Spleen (tissue), 11 donors: Measurements from ENCODE around the gene CSNK1A1. TPM values are rescaled to one million over a fixed set of nuclear protein-coding genes. Genes with fewer than 3 reads are reported as not detected.

Source experiments
- DNase-seq: peaks from one replicate; pipeline ENCODE4 v3.0.0-alpha.2; 2020
- H3K27ac ChIP-seq, 8 donors: fragments of 200-600 bp; sonication (generic) in 7 of 8; 1 replicate in 4 of 8; 2 replicates in 4 of 8; pipeline versions ENCODE4 v1.5.0 to v1.8.0; 2016 to 2021; ENCODE audit warnings: inconsistent platforms in 4 of 8, mild to moderate bottlenecking in 4 of 8, moderate library complexity in 1 of 8
- H3K27me3 ChIP-seq, 7 donors: fragments of 200-600 bp; sonication (generic) in 6 of 7; replicated peaks in 1 of 7; 1 replicate in 4 of 7; 2 replicates in 3 of 7; pipeline versions ENCODE4 v1.5.0 to v1.8.0; 2016 to 2021; ENCODE audit warnings: inconsistent platforms in 3 of 7, mild to moderate bottlenecking in 1 of 7
- H3K36me3 ChIP-seq, 6 donors: fragments of 200-600 bp; sonication (generic) in 5 of 6; 1 replicate in 4 of 6; 2 replicates in 2 of 6; pipeline versions ENCODE4 v1.5.0 to v1.8.0; 2016 to 2021; ENCODE audit warnings: inconsistent platforms in 2 of 6
- H3K4me1 ChIP-seq, 6 donors: fragments of 200-600 bp; sonication (generic) in 5 of 6; 1 replicate in 3 of 6; 2 replicates in 3 of 6; pipeline versions ENCODE4 v1.5.0 to v1.8.0; 2016 to 2021; ENCODE audit warnings: inconsistent platforms in 3 of 6
- H3K4me3 ChIP-seq, 8 donors: fragments of 200-600 bp; sonication (generic) in 7 of 8; 1 replicate in 4 of 8; 2 replicates in 4 of 8; pipeline versions ENCODE4 v1.5.0 to v1.8.0; 2016 to 2021; ENCODE audit warnings: inconsistent platforms in 4 of 8, mild to moderate bottlenecking in 4 of 8, moderate library complexity in 2 of 8
- H3K9me3 ChIP-seq, 8 donors: fragments of 200-600 bp; sonication (generic) in 7 of 8; 1 replicate in 4 of 8; 2 replicates in 4 of 8; pipeline versions ENCODE4 v1.5.0 to v1.8.0; 2016 to 2021; ENCODE audit warnings: inconsistent platforms in 4 of 8
- CTCF ChIP-seq, 11 experiments: fragments of 200-600 bp in 7 of 11; fragments of 450-650 bp in 4 of 11; sonication (generic) in 4 of 11; IDR thresholded peaks in 8 of 11; conservative IDR thresholded peaks in 3 of 11; 1 replicate in 7 of 11; 2 replicates in 4 of 11; pipeline versions ENCODE4 v1.4.0 to v1.8.0; 2016 to 2021; ENCODE audit warnings: antibody characterized with exemption in 11 of 11, inconsistent platforms in 4 of 11, mild to moderate bottlenecking in 1 of 11
- POLR2A ChIP-seq, 3 donors: fragments of 450-650 bp; IDR thresholded peaks; one replicate each; pipeline ENCODE4 v1.5.1; 2017; ENCODE audit warnings: antibody characterized with exemption in 3 of 3, mild to moderate bottlenecking in 1 of 3
- POLR2AphosphoS5 ChIP-seq, 3 donors: sonication (generic); formaldehyde crosslinking; IDR thresholded peaks; one replicate each; pipeline ENCODE4 v1.5.1; 2017; ENCODE audit warnings: antibody characterized with exemption in 3 of 3
- WGBS, 5 donors: extraction: QIAGEN DNeasy Blood & Tissue Kit in 3 of 5; methylation state at CpG; one replicate each; pipeline versions ENCODE4 v1.1.5 to v1.1.7; 2013 to 2018; 5-methylcytosine and 5-hydroxymethylcytosine counted together
- intact Hi-C: fragments of 100-400 bp; cut with DNase I; formaldehyde crosslinking; loops from one replicate; pipeline ENCODE4 v1.15.0; 2023; ENCODE audit warnings: low total_unique reads
- polyA plus RNA-seq, 3 donors: library from polyadenylated mRNA; stranded (reverse); fragments of 200-250 nt; gene quantifications; one replicate each; pipeline ENCODE4 v1.2.1, GENCODE V29; 2013
- total RNA-seq, 7 donors: library from RNA; depleted of rRNA in 3 of 7; stranded (reverse); fragments of >200 nt in 3 of 7; fragmentation: NEBNext Ultra II Directional in 4 of 7; extraction: Animal tissue kit (Norgen Biotek cat#: 25700) in 4 of 7; gene quantifications; one replicate each; pipeline versions ENCODE4 v1.1.0 to v1.2.1, GENCODE V29; 2016 to 2021
- donor health status: healthy with polysubstance abuse.
- donor health status: DM: no; HTN: no; CAD: no; lungs with moderate emphysema.
- donor health status: DM: no; HTN: no; CAD: no.
- donor health status: Bipolar disorder and iron deficiency.
- donor health status: healthy.
- donor health status: DM: no; HTN: no; CAD: no.
- donor health status: DM: yes; HTN: yes; CAD: no.

CSNK1A1 gene
- total and polyA plus RNA-seq, 10 donors, result 31.9 to 223 (median 185) TPM

GRCh38 chr5:149492781-149493180 lies 58.5 kb downstream of the CSNK1A1 start:
- Histone ChIP-seq H3K9me3 (no peaks in the 10 kb centered on the region), H3K4me1 (peaks cover 0 to 15% (median 1%) of the 10 kb centered on the region in 6 donors), H3K27ac (no peak overlapping the region), H3K36me3 (peaks cover 3 to 57% (median 28%) of the 10 kb centered on the region in 6 donors), H3K4me3 (no peak overlapping the region), H3K27me3 (no peaks in the 10 kb centered on the region)
- TF ChIP-seq CTCF (IDR thresholded peaks at IDR 0.05 in 8 of 11, conservative IDR thresholded peaks at IDR 0.05 in 3 of 11), result no peak
- TF ChIP-seq POLR2AphosphoS5 (IDR thresholded peaks at IDR 0.05), result peak in 2 of 3 donors; percentile 21 to 29
- no peak for DNase-seq
- intact Hi-C loops, result no loop called here
- 91 to 99% (median 96%) methylated on average over 6 of the region's 6 CpGs for WGBS, 5 donors

GRCh38 chr5:149490599-149491485 lies 60.4 kb downstream of the CSNK1A1 start:
- peaks cover 0 to 25% (median 0%) of the 10 kb centered on the region in 6 donors for H3K4me1 ChIP-seq
- no peak overlapping the region for H3K27ac ChIP-seq
- no peak for DNase-seq
- no peaks in the 10 kb centered on the region for H3K27me3 ChIP-seq
- no peaks in the 10 kb centered on the region for H3K9me3 ChIP-seq
- H3K4me3 ChIP-seq, result no peak overlapping the region
- intact Hi-C loops, result no loop called here
- H3K36me3 ChIP-seq, result peaks cover 0 to 37% (median 19%) of the 10 kb centered on the region in 6 donors
- TF ChIP-seq POLR2AphosphoS5 (IDR thresholded peaks at IDR 0.05), result peak in 1 of 3 donors; percentile 51
- no peak for TF ChIP-seq POLR2A (IDR thresholded peaks at IDR 0.05)
- no peak for TF ChIP-seq CTCF (IDR thresholded peaks at IDR 0.05 in 8 of 11, conservative IDR thresholded peaks at IDR 0.05 in 3 of 11)
- WGBS, 5 donors, result 86 to 94% (median 88%) methylated on average over 6 of the region's 6 CpGs

GRCh38 chr5:149489605-149490037 lies 61.6 kb downstream of the CSNK1A1 start:
- WGBS, 5 donors, result 38 to 52% (median 46%) methylated on average over 7 of the region's 7 CpGs
- intact Hi-C loops, result no loop called here
- peaks cover 0 to 25% (median 9%) of the 10 kb centered on the region in 6 donors for H3K36me3 ChIP-seq
- TF ChIP-seq POLR2A (IDR thresholded peaks at IDR 0.05) (no peak), POLR2AphosphoS5 (IDR thresholded peaks at IDR 0.05) (no peak), CTCF (IDR thresholded peaks at IDR 0.05 in 8 of 11, conservative IDR thresholded peaks at IDR 0.05 in 3 of 11) (no peak)
- DNase-seq, result no peak
- H3K27me3 ChIP-seq, result no peaks in the 10 kb centered on the region
- H3K27ac ChIP-seq, result no peak overlapping the region
- no peaks in the 10 kb centered on the region for H3K9me3 ChIP-seq
- peaks cover 0 to 25% (median 0%) of the 10 kb centered on the region in 6 donors for H3K4me1 ChIP-seq
- H3K4me3 ChIP-seq, result no peak overlapping the region

DNA sequence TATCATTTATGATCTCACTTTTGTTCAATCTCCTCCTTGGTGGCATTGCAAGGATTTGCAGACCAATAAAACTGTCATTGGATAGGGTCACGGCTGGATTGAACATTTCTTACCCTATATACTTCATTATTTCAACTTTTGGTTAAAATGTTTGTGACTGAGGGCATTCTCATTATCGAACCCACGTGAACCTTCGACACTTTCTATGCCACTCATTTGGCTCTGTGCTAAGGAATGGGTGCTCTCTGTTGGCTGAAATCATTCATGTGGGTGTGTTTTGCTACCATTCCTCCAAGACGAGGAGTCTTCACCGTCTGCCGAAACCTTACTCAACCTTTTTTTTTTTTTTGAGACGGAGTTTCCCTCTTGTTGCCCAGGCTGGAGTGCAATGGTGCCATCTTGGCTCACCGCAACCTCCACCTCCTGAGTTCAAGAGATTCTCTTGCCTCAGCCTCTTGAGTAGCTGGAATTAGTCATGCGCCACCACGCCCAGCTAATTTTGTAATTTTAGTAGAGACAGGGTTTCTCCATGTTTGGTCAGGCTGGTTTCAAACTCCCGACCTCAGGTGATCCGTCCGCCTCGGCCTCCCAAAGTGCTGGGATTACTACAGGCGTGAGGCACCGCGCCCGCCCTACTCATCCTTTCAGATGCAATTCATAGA lies 62.5 kb downstream of the CSNK1A1 start:
- Histone ChIP-seq H3K4me3 (no peak overlapping the region), H3K36me3 (peaks cover 0 to 17% (median 2%) of the 10 kb centered on the region in 6 donors), H3K27me3 (no peaks in the 10 kb centered on the region), H3K9me3 (no peaks in the 10 kb centered on the region), H3K4me1 (peaks cover 0 to 25% (median 0%) of the 10 kb centered on the region in 6 donors), H3K27ac (no peak overlapping the region)
- TF ChIP-seq POLR2A (IDR thresholded peaks at IDR 0.05), result no peak
- TF ChIP-seq POLR2AphosphoS5 (IDR thresholded peaks at IDR 0.05), result peak in 2 of 3 donors; percentile 43 to 46
- 83 to 89% (median 84%) methylated on average over 19 of the region's 19 CpGs for WGBS, 5 donors
- intact Hi-C loops, result no loop called here
- DNase-seq, result no peak
